AG09309 (cell line): ENCODE results near the gene MZB1.
"Not testable (repeated sequence)": the region's sequence is repeated elsewhere in the genome, so short reads cannot be mapped to it uniquely, and the experiment has no call there.

ENCODE experiments used
- DNase-seq: peaks from one replicate; pipeline ENCODE4 v3.0.0-alpha.2; 2010; ENCODE audit warnings: low read depth
- H3K4me3 ChIP-seq: 2 replicates; pipeline ENCODE4 v1.5.1; 2011; ENCODE audit warnings: mild to moderate bottlenecking, low read depth, low read length, moderate library complexity; ENCODE audit not compliant: control insufficient read depth
- TF ChIP-seq, protein P1 (sequence below): IDR thresholded peaks from 2 replicates; pipeline ENCODE4 v1.5.1; 2011; ENCODE audit warnings: mild to moderate bottlenecking, low read depth, low read length, inconsistent platforms; ENCODE audit not compliant: insufficient read depth, control insufficient read depth; ENCODE audit errors: missing control alignments

The MZB1 gene

GRCh38 chr5:139410993-139411828 lies 21.5 kb upstream of the MZB1 start:
- TF ChIP-seq, protein P1, sequence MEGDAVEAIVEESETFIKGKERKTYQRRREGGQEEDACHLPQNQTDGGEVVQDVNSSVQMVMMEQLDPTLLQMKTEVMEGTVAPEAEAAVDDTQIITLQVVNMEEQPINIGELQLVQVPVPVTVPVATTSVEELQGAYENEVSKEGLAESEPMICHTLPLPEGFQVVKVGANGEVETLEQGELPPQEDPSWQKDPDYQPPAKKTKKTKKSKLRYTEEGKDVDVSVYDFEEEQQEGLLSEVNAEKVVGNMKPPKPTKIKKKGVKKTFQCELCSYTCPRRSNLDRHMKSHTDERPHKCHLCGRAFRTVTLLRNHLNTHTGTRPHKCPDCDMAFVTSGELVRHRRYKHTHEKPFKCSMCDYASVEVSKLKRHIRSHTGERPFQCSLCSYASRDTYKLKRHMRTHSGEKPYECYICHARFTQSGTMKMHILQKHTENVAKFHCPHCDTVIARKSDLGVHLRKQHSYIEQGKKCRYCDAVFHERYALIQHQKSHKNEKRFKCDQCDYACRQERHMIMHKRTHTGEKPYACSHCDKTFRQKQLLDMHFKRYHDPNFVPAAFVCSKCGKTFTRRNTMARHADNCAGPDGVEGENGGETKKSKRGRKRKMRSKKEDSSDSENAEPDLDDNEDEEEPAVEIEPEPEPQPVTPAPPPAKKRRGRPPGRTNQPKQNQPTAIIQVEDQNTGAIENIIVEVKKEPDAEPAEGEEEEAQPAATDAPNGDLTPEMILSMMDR: no peak
- no peak for DNase-seq
- H3K4me3 ChIP-seq: no peak overlapping the region

- DNase-seq: no peak
- H3K4me3 ChIP-seq: no peak overlapping the region
- TF ChIP-seq, protein P1: no peak
Measured at GRCh38 chr5:139410121-139410992, 20.6 kb upstream of the MZB1 start.

DNA sequence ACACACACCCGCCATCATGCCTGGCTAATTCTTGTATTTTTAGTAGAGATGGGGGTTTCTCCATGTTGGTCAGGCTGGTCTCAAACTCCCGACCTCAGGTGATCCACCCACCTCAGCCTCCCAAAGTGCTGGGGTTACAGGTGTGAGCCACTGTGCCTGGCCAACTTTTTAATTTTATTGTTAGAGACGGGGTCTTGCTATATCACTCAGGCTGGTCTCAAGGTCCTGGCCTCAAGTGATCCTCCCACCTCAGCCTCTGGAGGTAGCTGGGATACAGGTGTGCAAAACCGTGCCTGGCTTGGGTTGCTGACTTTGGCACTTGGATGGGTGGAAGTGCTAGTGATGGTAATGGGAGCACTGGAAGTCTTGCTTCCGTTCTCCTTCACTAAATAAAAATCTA lies 19.4 kb upstream of the MZB1 start:
- not testable (repeated sequence) for DNase-seq, H3K4me3 ChIP-seq

GRCh38 chr5:139408191-139408590 lies 18.5 kb upstream of the MZB1 start:
- TF ChIP-seq, protein P1: no peak

DNA sequence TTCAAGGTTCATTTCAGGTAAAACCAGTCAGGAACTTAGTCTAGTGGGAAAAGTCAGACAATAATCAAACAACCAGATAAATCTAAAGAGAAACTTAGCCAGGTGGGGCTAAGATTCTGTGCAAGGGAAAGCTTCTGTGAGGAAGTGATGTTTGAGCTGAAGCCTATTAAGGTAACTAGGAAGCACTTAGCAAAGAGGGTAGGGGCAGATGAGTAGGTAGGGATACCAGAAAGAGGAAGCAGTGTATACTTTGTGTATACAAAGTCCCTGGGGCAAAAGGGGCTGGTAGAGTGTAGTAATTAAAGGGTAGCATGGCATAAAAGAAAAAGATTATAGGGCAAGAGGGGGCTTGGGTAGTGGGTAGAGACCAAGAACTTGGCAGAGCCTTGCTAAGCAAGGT lies 17.8 kb upstream of the MZB1 start:
- TF ChIP-seq, protein P1: no peak
- DNase-seq: no peak
- no peak overlapping the region for H3K4me3 ChIP-seq

More at GRCh38 chr5:139408191-139408590, 18.5 kb upstream of the MZB1 start:
- no peak for DNase-seq
- H3K4me3 ChIP-seq: no peak overlapping the region

GRCh38 chr5:139406963-139407362 lies 17.2 kb upstream of the MZB1 start:
- TF ChIP-seq, protein P1: no peak
- no peak overlapping the region for H3K4me3 ChIP-seq
- no peak for DNase-seq

- DNase-seq: no peak
- TF ChIP-seq, protein P1: no peak
- no peak overlapping the region for H3K4me3 ChIP-seq
Measured at GRCh38 chr5:139404484-139404840, 14.7 kb upstream of the MZB1 start.
